Kidney (tissue), 14 donors: ENCODE measurements around the gene BCOR. TPM values are rescaled to one million over a fixed set of nuclear protein-coding genes. Genes with fewer than 3 reads are reported as not detected.

Source experiments
- DNase-seq, 5 donors: peaks; one replicate each; pipeline ENCODE4 v3.0.0-alpha.2; 2013 to 2020
- FAIRE-seq: peaks from 2 replicates; lab custom pipeline; 2012; peaks lifted over from hg19 to GRCh38; lab: Jason Lieb, UNC
- H3K27ac ChIP-seq, 2 donors: one replicate each; pipeline ENCODE4 v1.7.0; 2013; ENCODE audit warnings: low read depth in 2 of 2, low read length in 2 of 2, inconsistent platforms in 1 of 2
- H3K27me3 ChIP-seq: one replicate; pipeline ENCODE4 v1.7.1; 2013; ENCODE audit warnings: low read length, inconsistent platforms; ENCODE audit not compliant: control insufficient read depth, insufficient read depth
- H3K36me3 ChIP-seq, 3 donors: one replicate each; pipeline versions ENCODE4 v1.7.0 to v1.7.1; 2013; ENCODE audit warnings: low read length in 3 of 3, control low read depth in 1 of 3, inconsistent platforms in 1 of 3; ENCODE audit not compliant: insufficient read depth in 3 of 3, control insufficient read depth in 2 of 3
- H3K4me1 ChIP-seq, 3 donors: one replicate each; pipeline versions ENCODE4 v1.7.0 to v1.7.1; 2013; ENCODE audit warnings: low read length in 3 of 3, inconsistent platforms in 1 of 3, low read depth in 1 of 3; ENCODE audit not compliant: control insufficient read depth in 2 of 3, insufficient read depth in 2 of 3
- H3K4me3 ChIP-seq, 3 donors: one replicate each; pipeline versions ENCODE4 v1.7.0 to v1.8.1; 2013; ENCODE audit warnings: low read length in 3 of 3, control low read depth in 1 of 3, inconsistent platforms in 1 of 3
- H3K9ac ChIP-seq, 3 donors: one replicate each; pipeline versions ENCODE4 v1.7.0 to v1.7.1; 2013; ENCODE audit warnings: low read length in 3 of 3, control low read depth in 1 of 3, inconsistent platforms in 1 of 3
- H3K9me3 ChIP-seq, 3 donors: one replicate each; pipeline versions ENCODE4 v1.7.0 to v1.7.1; 2013; ENCODE audit warnings: low read length in 3 of 3, control low read depth in 1 of 3, inconsistent platforms in 1 of 3; ENCODE audit not compliant: control insufficient read depth in 2 of 3, insufficient read depth in 1 of 3
- CTCF ChIP-seq: IDR thresholded peaks from 3 replicates; pipeline ENCODE4 v1.5.1; 2012; ENCODE audit warnings: mild to moderate bottlenecking, moderate library complexity, borderline replicate concordance; ENCODE audit not compliant: insufficient read depth; ENCODE audit errors: extremely low read depth
- intact Hi-C: fragments of 100-400 bp; cut with DNase I; formaldehyde crosslinking; loops from one replicate; pipeline ENCODE4 v1.11.1; 2022
- polyA plus RNA-seq: library from polyadenylated mRNA; stranded (reverse); fragments of 350-450 nt; fragmentation: Illumina TruSeq; extraction: RNeasy Lipid Tissue Mini Kit (QIAGEN cat#74804); gene quantifications from one replicate; pipeline ENCODE4 v1.2.3, GENCODE V29; 2014; ENCODE audit warnings: low read depth, low replicate concordance; ENCODE audit not compliant: insufficient read depth
- total RNA-seq: library from RNA; stranded (reverse); fragmentation: NEBNext Ultra II Directional; extraction: Animal tissue kit (Norgen Biotek cat#: 25700); gene quantifications from one replicate; pipeline ENCODE4 v1.2.1, GENCODE V29; 2021
- donor health status: control.
- donor health status: control.
- donor health status: control.
- donor health status: control.
- donor health status: control.
- donor health status: DM: yes; HTN: yes; CAD: no.
- donor health status: Normal renal cell carcinoma (clear cell type).

Gene BCOR
- total and polyA plus RNA-seq, 2 donors from 2014 or later: 7.7 to 33.9 TPM

- FAIRE-seq: no peak
- H3K36me3 ChIP-seq: peaks cover 2 to 23% (median 16%) of the 10 kb centered on the region in 3 donors
- no peaks in the 10 kb centered on the region for H3K27me3 ChIP-seq
- H3K4me3 ChIP-seq: no peak overlapping the region
- H3K9ac ChIP-seq: no peak overlapping the region
- TF ChIP-seq CTCF: no peak
- no peaks in the 10 kb centered on the region for H3K9me3 ChIP-seq
- peaks cover 0 to 6% (median 0%) of the 10 kb centered on the region in 3 donors for H3K4me1 ChIP-seq
- no peak overlapping the region for H3K27ac ChIP-seq
- intact Hi-C loops: no loop called here
- no peak for DNase-seq
Measured at GRCh38 chrX:40066700-40067099, 31.1 kb downstream of the BCOR start.

GRCh38 chrX:40065296-40066046 is 32.3 kb downstream of the BCOR start:
- peaks cover 2 to 23% (median 13%) of the 10 kb centered on the region in 3 donors for H3K36me3 ChIP-seq
- peaks cover 0 to 6% (median 0%) of the 10 kb centered on the region in 3 donors for H3K4me1 ChIP-seq
- no peak for TF ChIP-seq CTCF
- no peak overlapping the region for H3K4me3 ChIP-seq
- no peaks in the 10 kb centered on the region for H3K9me3 ChIP-seq
- DNase-seq (no peak), FAIRE-seq (no peak)
- intact Hi-C loops: no loop called here
- H3K27ac ChIP-seq: no peak overlapping the region
- no peaks in the 10 kb centered on the region for H3K27me3 ChIP-seq
- H3K9ac ChIP-seq: no peak overlapping the region

GRCh38 chrX:40064055-40064597 is 33.6 kb downstream of the BCOR start:
- DNase-seq: peak in 4 of 5 donors; percentile 58 to 70 (median 68)

More at GRCh38 chrX:40064055-40064597, 33.6 kb downstream of the BCOR start:
- FAIRE-seq: no peak
- Histone ChIP-seq H3K36me3 (peaks cover 2 to 16% (median 8%) of the 10 kb centered on the region in 3 donors), H3K4me3 (no peak overlapping the region), H3K4me1 (peaks cover 0 to 6% (median 0%) of the 10 kb centered on the region in 3 donors), H3K9ac (no peak overlapping the region), H3K27me3 (no peaks in the 10 kb centered on the region), H3K9me3 (no peaks in the 10 kb centered on the region), H3K27ac (no peak overlapping the region)
- intact Hi-C loops: no loop called here
- TF ChIP-seq CTCF: no peak
